Esophagus squamous epithelium (tissue), 5 donors: ENCODE data around the gene GRID2IP. TPM values are rescaled to one million over a fixed set of nuclear protein-coding genes. Genes with fewer than 3 reads are reported as not detected.

Experiments used
- DNase-seq: peaks from one replicate; lab custom pipeline; 2025; lab: John Stamatoyannopoulos, UW
- H3K27ac ChIP-seq, 4 donors: fragments of 200-600 bp; sonication (generic); one replicate each; pipeline ENCODE4 v1.5.1; 2016 to 2019; ENCODE audit warnings: mild to moderate bottlenecking in 1 of 4
- H3K27me3 ChIP-seq, 4 donors: fragments of 200-600 bp; sonication (generic); 1 replicate in 3 of 4; 2 replicates in 1 of 4; pipeline versions ENCODE4 v1.5.1 to v1.6.0; 2017 to 2021; ENCODE audit warnings: antibody characterized with exemption in 1 of 4
- H3K36me3 ChIP-seq, 3 donors: fragments of 200-600 bp; sonication (generic); one replicate each; pipeline ENCODE4 v1.5.1; 2016 to 2019
- H3K4me1 ChIP-seq, 3 donors: fragments of 200-600 bp; sonication (generic); one replicate each; pipeline ENCODE4 v1.5.1; 2017 to 2019
- H3K4me3 ChIP-seq, 4 donors: fragments of 200-600 bp; sonication (generic); 1 replicate in 3 of 4; 2 replicates in 1 of 4; pipeline ENCODE4 v1.5.1; 2016 to 2019; ENCODE audit warnings: mild to moderate bottlenecking in 2 of 4, moderate library complexity in 1 of 4
- H3K9me3 ChIP-seq, 3 donors: fragments of 200-600 bp; sonication (generic); one replicate each; pipeline ENCODE4 v1.5.1; 2016 to 2019
- POLR2A ChIP-seq, 4 donors: fragments of 450-650 bp; IDR thresholded peaks; one replicate each; pipeline ENCODE4 v1.6.1; 2017; ENCODE audit warnings: antibody characterized with exemption in 4 of 4, mild to moderate bottlenecking in 4 of 4, moderate library complexity in 3 of 4
- WGBS, 2 donors: methylation state at CpG; one replicate each; pipeline ENCODE4 v1.1.5; 2018; 5-methylcytosine and 5-hydroxymethylcytosine counted together
- intact Hi-C: fragments of 100-400 bp; cut with DNase I; formaldehyde crosslinking; loops from one replicate; pipeline ENCODE4 v1.15.0; 2022
- total RNA-seq, 4 donors: library from RNA; depleted of rRNA; stranded (reverse); fragments of >200 nt; gene quantifications; one replicate each; pipeline ENCODE4 v1.1.0, GENCODE V29; 2016
- TF ChIP-seq, protein P1 (sequence below), 6 experiments: fragments of 450-650 bp in 4 of 6; fragments of 200-600 bp in 2 of 6; sonication (generic) in 2 of 6; IDR thresholded peaks; one replicate each; pipeline ENCODE4 v1.5.1; 2016 to 2019; ENCODE audit warnings: antibody characterized with exemption in 6 of 6, mild to moderate bottlenecking in 4 of 6, moderate library complexity in 4 of 6
- donor health status: DM: yes; HTN: yes; CAD: no.

Gene GRID2IP
- total RNA-seq, 4 donors from 2014 or later, result 0.38 to 1.1 (median 0.44) TPM; not detected in 1

DNA sequence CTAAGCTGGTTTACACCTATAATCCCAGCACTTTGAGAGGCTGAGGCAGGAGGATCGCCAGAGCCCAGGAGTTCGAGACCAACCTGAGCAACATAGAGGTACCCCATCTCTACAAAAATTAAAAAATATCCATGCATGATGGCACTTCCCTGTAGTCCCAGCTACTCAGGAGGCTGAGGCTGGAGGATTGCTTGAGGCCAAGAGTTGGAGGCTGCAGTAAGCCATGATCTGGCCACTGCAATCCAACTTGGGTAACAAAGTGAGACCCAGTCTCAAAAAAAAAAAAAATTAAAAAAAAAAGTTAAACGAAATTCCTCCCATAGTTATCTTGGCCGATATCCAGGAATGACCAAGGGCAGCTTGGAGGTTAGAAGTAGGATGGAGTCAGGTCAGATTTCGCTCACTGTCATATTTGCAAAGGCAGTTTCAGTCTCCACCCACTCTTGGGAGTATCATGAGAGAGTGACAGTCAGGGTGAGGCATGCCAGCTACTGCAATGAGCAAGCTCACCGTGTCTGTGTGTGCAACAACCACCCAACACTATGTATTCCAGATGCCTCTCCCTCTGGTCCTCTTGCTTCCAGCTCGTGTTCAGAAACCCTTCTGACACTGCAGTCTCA is 20.0 kb upstream of the GRID2IP start:
- H3K36me3 ChIP-seq, result no peaks in the 10 kb centered on the region
- no peak overlapping the region for H3K27ac ChIP-seq
- H3K4me1 ChIP-seq, result peaks cover 0 to under 1% (median 0%) of the 10 kb centered on the region in 3 donors
- WGBS, 2 donors, result 61 to 63% methylated on average over 6 to 7 of the region's 7 CpGs
- H3K27me3 ChIP-seq, result peaks cover 0 to 10% (median 0%) of the 10 kb centered on the region in 4 donors
- TF ChIP-seq POLR2A (IDR thresholded peaks at IDR 0.05), result no peak
- DNase-seq, result no peak
- H3K9me3 ChIP-seq, result no peaks in the 10 kb centered on the region
- no peak overlapping the region for H3K4me3 ChIP-seq
- intact Hi-C loops, result no loop called here

DNA sequence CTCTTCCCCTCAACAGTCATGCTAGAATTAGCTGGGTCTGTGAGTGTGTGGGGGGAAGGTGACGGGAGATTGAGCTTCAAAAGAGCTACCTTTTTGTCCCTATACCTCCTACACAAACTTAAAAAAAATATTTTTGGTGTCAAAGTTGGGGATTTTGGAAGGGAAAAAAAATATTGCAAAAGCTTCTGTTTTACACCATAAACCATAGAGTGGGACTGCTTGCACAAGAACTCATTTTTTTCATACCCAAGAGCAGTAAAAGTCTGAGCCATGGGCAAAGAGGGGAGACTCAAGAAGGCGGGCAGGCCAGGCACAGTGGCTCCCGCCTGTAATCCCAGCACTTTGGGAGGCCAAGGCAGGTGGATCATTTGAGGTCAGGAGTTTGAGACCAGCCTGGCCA is 16.6 kb upstream of the GRID2IP start:
- Histone ChIP-seq H3K27me3 (peaks cover 0 to 10% (median 0%) of the 10 kb centered on the region in 4 donors), H3K9me3 (no peaks in the 10 kb centered on the region), H3K27ac (no peak overlapping the region), H3K36me3 (no peaks in the 10 kb centered on the region), H3K4me1 (no peaks in the 10 kb centered on the region), H3K4me3 (no peak overlapping the region)
- intact Hi-C loops, result no loop called here
- no peak for TF ChIP-seq POLR2A (IDR thresholded peaks at IDR 0.05)
- TF ChIP-seq, protein P1, sequence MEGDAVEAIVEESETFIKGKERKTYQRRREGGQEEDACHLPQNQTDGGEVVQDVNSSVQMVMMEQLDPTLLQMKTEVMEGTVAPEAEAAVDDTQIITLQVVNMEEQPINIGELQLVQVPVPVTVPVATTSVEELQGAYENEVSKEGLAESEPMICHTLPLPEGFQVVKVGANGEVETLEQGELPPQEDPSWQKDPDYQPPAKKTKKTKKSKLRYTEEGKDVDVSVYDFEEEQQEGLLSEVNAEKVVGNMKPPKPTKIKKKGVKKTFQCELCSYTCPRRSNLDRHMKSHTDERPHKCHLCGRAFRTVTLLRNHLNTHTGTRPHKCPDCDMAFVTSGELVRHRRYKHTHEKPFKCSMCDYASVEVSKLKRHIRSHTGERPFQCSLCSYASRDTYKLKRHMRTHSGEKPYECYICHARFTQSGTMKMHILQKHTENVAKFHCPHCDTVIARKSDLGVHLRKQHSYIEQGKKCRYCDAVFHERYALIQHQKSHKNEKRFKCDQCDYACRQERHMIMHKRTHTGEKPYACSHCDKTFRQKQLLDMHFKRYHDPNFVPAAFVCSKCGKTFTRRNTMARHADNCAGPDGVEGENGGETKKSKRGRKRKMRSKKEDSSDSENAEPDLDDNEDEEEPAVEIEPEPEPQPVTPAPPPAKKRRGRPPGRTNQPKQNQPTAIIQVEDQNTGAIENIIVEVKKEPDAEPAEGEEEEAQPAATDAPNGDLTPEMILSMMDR (IDR thresholded peaks at IDR 0.05), result no peak
- DNase-seq, result no peak
- WGBS, 2 donors, result 65 to 87% methylated on average over 2 to 3 of the region's 3 CpGs

DNA sequence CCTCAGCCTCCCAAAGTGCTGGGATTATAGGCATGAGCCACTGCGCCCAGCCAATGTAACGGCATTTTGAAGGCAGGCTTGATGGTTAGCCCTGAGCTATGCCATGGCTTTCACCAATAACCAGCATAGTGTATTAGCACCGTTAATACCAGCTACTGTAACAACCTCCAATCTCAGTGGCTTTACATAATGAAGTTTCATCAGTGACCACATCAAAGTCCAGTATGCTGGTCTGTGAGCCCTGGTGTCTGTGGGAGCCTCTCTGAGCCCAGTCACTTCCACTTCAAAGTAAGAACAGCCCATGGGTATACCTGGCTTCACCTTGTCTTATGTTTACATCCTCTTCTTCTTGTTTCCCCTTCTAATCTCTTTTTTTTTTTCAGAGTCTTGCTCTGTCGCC is 14.4 kb upstream of the GRID2IP start:
- Histone ChIP-seq H3K27me3 (peaks cover 0 to 10% (median 0%) of the 10 kb centered on the region in 4 donors), H3K4me1 (no peaks in the 10 kb centered on the region), H3K4me3 (no peak overlapping the region), H3K9me3 (no peaks in the 10 kb centered on the region), H3K36me3 (no peaks in the 10 kb centered on the region), H3K27ac (no peak overlapping the region)
- TF ChIP-seq, protein P1 (IDR thresholded peaks at IDR 0.05), result no peak
- TF ChIP-seq POLR2A (IDR thresholded peaks at IDR 0.05), result no peak
- WGBS, 2 donors, result 74 to 75% methylated on average over 2 to 3 of the region's 4 CpGs
- intact Hi-C loops, result no loop called here
- no peak for DNase-seq

DNA sequence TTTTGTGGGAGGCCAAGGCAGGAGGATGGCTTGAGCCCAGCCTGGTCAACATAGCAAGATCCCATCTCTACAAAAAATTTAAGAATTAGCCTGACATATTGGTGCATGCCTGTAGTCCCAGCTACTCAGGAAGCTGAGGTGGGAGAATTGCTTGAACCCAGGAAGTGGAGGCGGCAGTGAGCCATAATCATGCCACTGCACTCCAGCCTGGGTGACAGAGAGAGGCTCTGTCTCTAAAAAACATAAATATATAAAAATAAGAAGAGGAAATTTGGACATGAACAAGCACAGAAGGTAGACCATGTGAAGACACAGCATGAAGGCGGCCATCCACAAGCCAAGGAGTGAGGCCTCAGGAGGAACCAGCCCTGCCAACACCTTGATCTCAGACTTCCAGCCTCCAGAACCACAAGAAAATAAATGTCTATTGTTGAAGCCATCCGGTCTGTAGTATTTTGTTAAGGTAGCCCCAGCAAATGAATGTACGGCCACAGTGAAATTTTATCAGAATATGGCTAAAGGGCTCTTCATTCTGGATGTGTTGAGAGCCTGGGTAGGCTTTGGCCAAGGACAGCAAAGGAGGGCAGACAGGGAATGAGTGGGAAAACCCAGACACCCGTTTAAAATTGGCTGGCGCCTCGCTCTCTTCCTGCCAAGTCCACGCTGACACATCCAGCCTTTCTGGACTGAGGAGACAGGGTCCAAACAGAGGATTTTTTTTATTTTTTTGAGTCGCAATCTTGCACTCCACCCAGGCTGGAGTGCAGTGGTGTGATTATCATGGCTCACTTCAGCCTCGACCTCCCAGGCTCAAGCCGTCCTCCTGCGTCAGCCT is 12.9 kb upstream of the GRID2IP start:
- Histone ChIP-seq H3K27me3 (peaks cover 0 to 15% (median 0%) of the 10 kb centered on the region in 4 donors), H3K4me1 (no peaks in the 10 kb centered on the region), H3K27ac (no peak overlapping the region), H3K36me3 (no peaks in the 10 kb centered on the region), H3K9me3 (no peaks in the 10 kb centered on the region), H3K4me3 (no peak overlapping the region)
- TF ChIP-seq, protein P1 (IDR thresholded peaks at IDR 0.05), result no peak
- TF ChIP-seq POLR2A (IDR thresholded peaks at IDR 0.05), result no peak
- no peak for DNase-seq
- intact Hi-C loops, result no loop called here
- whole genome bisulfite sequencing, 2 donors, result 73 to 80% methylated on average over 12 of the region's 12 CpGs

DNA sequence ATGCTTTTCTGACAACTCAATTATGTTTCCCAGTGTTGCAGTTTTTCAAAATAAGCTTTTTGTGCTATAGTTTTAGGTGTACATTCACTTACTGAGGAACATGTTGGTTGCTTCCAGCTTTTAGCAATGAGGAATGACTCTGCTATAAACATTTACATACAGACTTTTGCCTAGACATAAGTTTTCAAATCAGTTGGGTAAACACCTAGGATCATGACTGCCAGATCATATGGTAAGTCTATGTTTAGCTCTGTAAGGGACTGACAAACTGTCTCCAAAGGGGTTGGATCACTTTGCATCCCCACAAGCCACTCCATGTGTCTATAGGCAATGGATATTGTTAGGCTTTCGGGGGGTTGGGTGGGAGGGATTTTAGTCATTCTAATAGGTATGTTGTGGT is 10.8 kb upstream of the GRID2IP start:
- intact Hi-C loops, result no loop called here
- Histone ChIP-seq H3K4me3 (no peak overlapping the region), H3K9me3 (no peaks in the 10 kb centered on the region), H3K4me1 (no peaks in the 10 kb centered on the region), H3K27ac (no peak overlapping the region), H3K36me3 (no peaks in the 10 kb centered on the region), H3K27me3 (peaks cover 0 to 5% (median 0%) of the 10 kb centered on the region in 4 donors)
- WGBS, 2 donors, result 100% methylated on average over 1 of the region's 1 CpG
- no peak for DNase-seq
- TF ChIP-seq, protein P1 (IDR thresholded peaks at IDR 0.05), result no peak
- TF ChIP-seq POLR2A (IDR thresholded peaks at IDR 0.05), result no peak
